Measurements from ENCODE around the gene VPS4A. TPM values are rescaled to one million over a fixed set of nuclear protein-coding genes. Genes with fewer than 3 reads are reported as not detected.

Gene VPS4A
- total RNA-seq, 1 donor from 2014 or later = 21.2 TPM

GRCh38 chr16:69307091-69307490, 4.1 kb upstream of the VPS4A start:
- Mint-ChIP-seq H3K27me3 (no peaks in the 10 kb centered on the region), H3K4me3 (ENCODE audit: low read depth) (no peak overlapping the region), H3K4me1 (ENCODE audit: low read depth) (peaks cover 6% of the 10 kb centered on the region), H3K9me3 (ENCODE audit: low read depth) (no peaks in the 10 kb centered on the region), H3K27ac (no peak overlapping the region), H3K36me3 (ENCODE audit: insufficient read depth) (peaks cover 2% of the 10 kb centered on the region)
- TF ChIP-seq CTCF (IDR thresholded peaks at IDR 0.05; ENCODE audit: unreplicated experiment) = no peak
- DNase-seq (ENCODE audit: low spot score, unreplicated experiment) = no peak

- no peaks in the 10 kb centered on the region for H3K36me3 Mint-ChIP-seq (ENCODE audit: insufficient read depth)
- H3K9me3 Mint-ChIP-seq (ENCODE audit: low read depth) = no peaks in the 10 kb centered on the region
Measured at GRCh38 chr16:69307856-69308255, 3.3 kb upstream of the VPS4A start.

GRCh38 chr16:69309316-69309715, 1.8 kb upstream of the VPS4A start:
- H3K27ac Mint-ChIP-seq = peak overlapping the region; percentile 2
- H3K36me3 Mint-ChIP-seq (ENCODE audit: insufficient read depth) = no peaks in the 10 kb centered on the region
- no peak for DNase-seq (ENCODE audit: low spot score, unreplicated experiment)
- no peaks in the 10 kb centered on the region for H3K27me3 Mint-ChIP-seq
- no peaks in the 10 kb centered on the region for H3K9me3 Mint-ChIP-seq (ENCODE audit: low read depth)
- H3K4me1 Mint-ChIP-seq (ENCODE audit: low read depth) = peaks cover 5% of the 10 kb centered on the region
- no peak overlapping the region for H3K4me3 Mint-ChIP-seq (ENCODE audit: low read depth)
- TF ChIP-seq CTCF (IDR thresholded peaks at IDR 0.05; ENCODE audit: unreplicated experiment) = no peak

More at GRCh38 chr16:69307856-69308255, 3.3 kb upstream of the VPS4A start:
- Mint-ChIP-seq H3K27ac (no peak overlapping the region), H3K4me1 (ENCODE audit: low read depth) (peaks cover 5% of the 10 kb centered on the region), H3K27me3 (no peaks in the 10 kb centered on the region), H3K4me3 (ENCODE audit: low read depth) (no peak overlapping the region)
- TF ChIP-seq CTCF (IDR thresholded peaks at IDR 0.05; ENCODE audit: unreplicated experiment) = no peak
- DNase-seq (ENCODE audit: low spot score, unreplicated experiment) = no peak

GRCh38 chr16:69311533-69312387, 610 bp downstream of the VPS4A start:
- Mint-ChIP-seq H3K27ac (peak overlapping the region; percentile 94), H3K4me3 (ENCODE audit: low read depth) (peak overlapping the region; percentile 98), H3K27me3 (no peaks in the 10 kb centered on the region), H3K9me3 (ENCODE audit: low read depth) (no peaks in the 10 kb centered on the region), H3K36me3 (ENCODE audit: insufficient read depth) (peaks cover 5% of the 10 kb centered on the region), H3K4me1 (ENCODE audit: low read depth) (peaks cover 5% of the 10 kb centered on the region)
- DNase-seq (ENCODE audit: low spot score, unreplicated experiment) = peak; percentile 43
- TF ChIP-seq CTCF (IDR thresholded peaks at IDR 0.05; ENCODE audit: unreplicated experiment) = no peak

- peak overlapping the region; percentile 60 for H3K4me3 Mint-ChIP-seq (ENCODE audit: low read depth)
- TF ChIP-seq CTCF (IDR thresholded peaks at IDR 0.05; ENCODE audit: unreplicated experiment) = no peak
- no peak for DNase-seq (ENCODE audit: low spot score, unreplicated experiment)
- no peaks in the 10 kb centered on the region for H3K9me3 Mint-ChIP-seq (ENCODE audit: low read depth)
- no peaks in the 10 kb centered on the region for H3K27me3 Mint-ChIP-seq
- H3K4me1 Mint-ChIP-seq (ENCODE audit: low read depth) = peaks cover 5% of the 10 kb centered on the region
- no peak overlapping the region for H3K27ac Mint-ChIP-seq
- H3K36me3 Mint-ChIP-seq (ENCODE audit: insufficient read depth) = peaks cover 6% of the 10 kb centered on the region
Measured at GRCh38 chr16:69313469-69313868, 2.3 kb downstream of the VPS4A start.
